ENCODE data around the gene ACBD3.

ACBD3 gene

GRCh38 chr1:226158457-226158856 is 28.1 kb downstream of the ACBD3 start:
- no peak overlapping the region for H3K4me3 ChIP-seq (ENCODE audit: low read depth, low read length)
- TF ChIP-seq, protein P1, sequence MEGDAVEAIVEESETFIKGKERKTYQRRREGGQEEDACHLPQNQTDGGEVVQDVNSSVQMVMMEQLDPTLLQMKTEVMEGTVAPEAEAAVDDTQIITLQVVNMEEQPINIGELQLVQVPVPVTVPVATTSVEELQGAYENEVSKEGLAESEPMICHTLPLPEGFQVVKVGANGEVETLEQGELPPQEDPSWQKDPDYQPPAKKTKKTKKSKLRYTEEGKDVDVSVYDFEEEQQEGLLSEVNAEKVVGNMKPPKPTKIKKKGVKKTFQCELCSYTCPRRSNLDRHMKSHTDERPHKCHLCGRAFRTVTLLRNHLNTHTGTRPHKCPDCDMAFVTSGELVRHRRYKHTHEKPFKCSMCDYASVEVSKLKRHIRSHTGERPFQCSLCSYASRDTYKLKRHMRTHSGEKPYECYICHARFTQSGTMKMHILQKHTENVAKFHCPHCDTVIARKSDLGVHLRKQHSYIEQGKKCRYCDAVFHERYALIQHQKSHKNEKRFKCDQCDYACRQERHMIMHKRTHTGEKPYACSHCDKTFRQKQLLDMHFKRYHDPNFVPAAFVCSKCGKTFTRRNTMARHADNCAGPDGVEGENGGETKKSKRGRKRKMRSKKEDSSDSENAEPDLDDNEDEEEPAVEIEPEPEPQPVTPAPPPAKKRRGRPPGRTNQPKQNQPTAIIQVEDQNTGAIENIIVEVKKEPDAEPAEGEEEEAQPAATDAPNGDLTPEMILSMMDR (IDR thresholded peaks at IDR 0.05; ENCODE audit: borderline replicate concordance, insufficient read depth, low read depth, low read length), result no peak

DNA sequence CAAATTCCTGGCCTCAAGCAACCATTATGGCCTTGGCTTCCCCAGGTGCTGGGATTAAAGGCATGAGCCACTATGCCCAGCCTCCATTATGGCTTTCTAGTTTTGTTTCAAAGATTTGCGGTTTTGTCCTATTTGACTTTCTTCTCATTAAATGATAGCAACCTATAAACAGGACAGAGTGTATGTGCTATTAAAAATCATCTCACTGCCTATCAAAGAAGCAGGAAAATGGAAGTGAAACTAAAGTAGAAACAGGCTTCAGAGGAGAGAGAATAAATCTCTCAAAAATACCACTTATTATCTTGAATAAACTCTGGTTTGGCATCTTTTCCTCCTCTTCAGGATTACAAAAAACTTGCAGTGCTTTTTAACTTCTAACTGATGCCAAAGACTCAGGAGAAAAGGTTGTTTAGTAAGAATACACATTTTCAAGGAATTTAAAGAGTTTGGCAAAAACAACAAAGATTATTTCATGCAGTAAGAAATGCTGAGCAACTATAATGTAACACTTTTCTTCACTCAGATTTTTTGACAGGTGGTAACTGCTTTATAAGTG is 28.7 kb downstream of the ACBD3 start:
- TF ChIP-seq, protein P1 (IDR thresholded peaks at IDR 0.05; ENCODE audit: borderline replicate concordance, insufficient read depth, low read depth, low read length), result no peak
- no peak overlapping the region for H3K4me3 ChIP-seq (ENCODE audit: low read depth, low read length)

- no peak overlapping the region for H3K4me3 ChIP-seq (ENCODE audit: low read depth, low read length)
- TF ChIP-seq, protein P1 (IDR thresholded peaks at IDR 0.05; ENCODE audit: borderline replicate concordance, insufficient read depth, low read depth, low read length), result no peak
These were observed 31.9 kb downstream of the ACBD3 start for GRCh38 chr1:226154593-226154992.

GRCh38 chr1:226149806-226150205 is 36.7 kb downstream of the ACBD3 start:
- TF ChIP-seq, protein P1 (IDR thresholded peaks at IDR 0.05; ENCODE audit: borderline replicate concordance, insufficient read depth, low read depth, low read length), result no peak

GRCh38 chr1:226148121-226148648 is 38.4 kb downstream of the ACBD3 start:
- no peak overlapping the region for H3K4me3 ChIP-seq (ENCODE audit: low read depth, low read length)
- TF ChIP-seq, protein P1 (IDR thresholded peaks at IDR 0.05; ENCODE audit: borderline replicate concordance, insufficient read depth, low read depth, low read length), result no peak

More at GRCh38 chr1:226149806-226150205, 36.7 kb downstream of the ACBD3 start:
- H3K4me3 ChIP-seq (ENCODE audit: low read depth, low read length), result no peak overlapping the region

GRCh38 chr1:226144045-226144444 is 42.5 kb downstream of the ACBD3 start:
- TF ChIP-seq, protein P1 (IDR thresholded peaks at IDR 0.05; ENCODE audit: borderline replicate concordance, insufficient read depth, low read depth, low read length), result no peak
- H3K4me3 ChIP-seq (ENCODE audit: low read depth, low read length), result no peak overlapping the region

DNA sequence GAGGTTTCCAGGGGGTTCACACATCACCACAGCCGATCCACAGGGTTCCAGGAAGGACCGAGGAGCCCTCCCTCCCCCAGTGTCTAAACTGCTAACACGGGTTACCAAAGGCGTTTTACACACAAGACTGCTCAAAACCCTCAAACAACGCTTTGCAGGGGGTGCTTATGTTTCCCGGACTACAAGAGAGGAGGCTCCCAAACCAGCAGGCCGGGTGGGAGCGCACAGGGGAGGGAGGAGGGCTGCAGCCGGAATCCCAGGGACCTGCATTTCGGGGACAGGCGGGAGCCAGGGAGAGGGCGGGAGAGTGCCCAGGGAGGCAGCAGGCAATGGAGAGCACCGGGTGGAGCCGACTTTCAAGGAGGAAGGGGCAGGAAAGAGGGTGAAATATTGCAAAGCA is 50.8 kb downstream of the ACBD3 start:
- H3K4me3 ChIP-seq (ENCODE audit: low read depth, low read length), result no peak overlapping the region
- TF ChIP-seq, protein P1 (IDR thresholded peaks at IDR 0.05; ENCODE audit: borderline replicate concordance, insufficient read depth, low read depth, low read length), result no peak

All from GM12875 (cell line).